K562 (cell line): ENCODE results near the gene CTSW. TPM values are rescaled to one million over a fixed set of nuclear protein-coding genes. Genes with fewer than 3 reads are reported as not detected.

ENCODE experiments used
- BCL6 ChIP-seq: fragments of 250-450 bp; sonication (Bioruptor Pico); IDR thresholded peaks from 2 replicates; pipeline ENCODE4 v1.4.0; 2020
- GATA2 ChIP-seq: sonication (generic); formaldehyde crosslinking; IDR thresholded peaks from 2 replicates; pipeline ENCODE4 v1.4.0; 2020; ENCODE audit warnings: mild to moderate bottlenecking, missing genetic modification reagents
- JUN ChIP-seq, 2 experiments: sonication (generic) in 1 of 2; formaldehyde crosslinking in 1 of 2; IDR thresholded peaks; 2 replicates each; pipeline versions ENCODE4 v1.6.1 to v1.8.0; 2012 to 2022; ENCODE audit warnings: borderline replicate concordance in 2 of 2, mild to moderate bottlenecking in 2 of 2, improper control_type of control experiment in 1 of 2, low read depth in 1 of 2, low read length in 1 of 2, missing genetic modification reagents in 1 of 2
- MCM5 ChIP-seq: fragments of 450-650 bp; IDR thresholded peaks from 2 replicates; pipeline ENCODE4 v1.6.1; 2016; ENCODE audit warnings: low read depth
- RCOR1 ChIP-seq, 2 experiments: IDR thresholded peaks; 2 replicates each; pipeline ENCODE4 v1.6.1; 2012; ENCODE audit warnings: low read depth in 2 of 2, low read length in 2 of 2, borderline replicate concordance in 1 of 2, improper control_type of control experiment in 1 of 2
- SPI1 ChIP-seq: IDR thresholded peaks from 2 replicates; pipeline ENCODE4 v1.6.1; 2011; ENCODE audit warnings: low read depth, low read length, control low read depth, borderline replicate concordance
- U2AF2 ChIP-seq: fragments of 200-400 bp; formaldehyde crosslinking; optimal IDR thresholded peaks from 2 replicates; pipeline ENCODE3; 2017; ENCODE audit warnings: low read depth, mild to moderate bottlenecking, low read length
- XRCC4 ChIP-seq: IDR thresholded peaks from one replicate; pipeline ENCODE4 v1.6.1; 2011; ENCODE audit not compliant: insufficient read depth, insufficient read length; ENCODE audit errors: extremely low read depth
- ZKSCAN3 ChIP-seq: fragments of 250-450 bp; sonication (Bioruptor Pico); IDR thresholded peaks from 2 replicates; pipeline ENCODE4 v1.4.0; 2020
- ZNF217 ChIP-seq: sonication (generic); formaldehyde crosslinking; IDR thresholded peaks from 2 replicates; pipeline ENCODE4 v1.8.0; 2022; ENCODE audit warnings: mild to moderate bottlenecking, missing genetic modification reagents
- ZNF431 ChIP-seq: sonication (generic); formaldehyde crosslinking; IDR thresholded peaks from 2 replicates; pipeline ENCODE4 v1.8.0; 2022; ENCODE audit warnings: mild to moderate bottlenecking, missing genetic modification reagents
- polyA plus RNA-seq, 8 experiments: library from polyadenylated mRNA; depleted of rRNA in 4 of 8; stranded (reverse) in 5 of 8; unstranded in 3 of 8; fragments of >200 nt; fragmentation: Nextera tagmentation in 2 of 8; fragmentation: Illumina TruSeq in 1 of 8; extraction: Ambion mirVana in 2 of 8; extraction: Trizol in 1 of 8; gene quantifications; 2 replicates each; pipeline versions ENCODE4 v1.2.1 to v1.2.3, GENCODE V29; 2011 to 2014; ENCODE audit warnings: inconsistent platforms in 1 of 8, missing spikeins in 1 of 8
- total RNA-seq, 7 experiments: library from RNA; depleted of rRNA in 6 of 7; stranded (reverse); fragments of >200 nt in 6 of 7; fragmentation: Illumina TruSeq in 2 of 7; extraction: Trizol in 2 of 7; gene quantifications; 2 replicates each; pipeline versions ENCODE4 v1.2.1 to v1.2.3, GENCODE V29; 2011 to 2021; ENCODE audit warnings: low replicate concordance in 1 of 7
- TF ChIP-seq, protein P1 (sequence below): fragments of 450-650 bp; IDR thresholded peaks from 2 replicates; pipeline ENCODE4 v1.6.1; 2016; ENCODE audit warnings: low read depth
- TF ChIP-seq, protein P2 (sequence below): fragments of 450-650 bp; IDR thresholded peaks from 2 replicates; pipeline ENCODE4 v1.6.1; 2016; ENCODE audit warnings: borderline replicate concordance
- TF ChIP-seq, protein P3 (sequence below): fragments of 250-450 bp; sonication (Bioruptor Pico); IDR thresholded peaks from 2 replicates; pipeline ENCODE4 v1.5.0; 2021; ENCODE audit warnings: mild to moderate bottlenecking, borderline replicate concordance

The CTSW gene
- total and polyA plus RNA-seq, 9 of the 15 experiments (the other 6 are each of a cell fraction or from before 2014, with no cell fraction given) = 0.04 TPM; not detected in 8

DNA sequence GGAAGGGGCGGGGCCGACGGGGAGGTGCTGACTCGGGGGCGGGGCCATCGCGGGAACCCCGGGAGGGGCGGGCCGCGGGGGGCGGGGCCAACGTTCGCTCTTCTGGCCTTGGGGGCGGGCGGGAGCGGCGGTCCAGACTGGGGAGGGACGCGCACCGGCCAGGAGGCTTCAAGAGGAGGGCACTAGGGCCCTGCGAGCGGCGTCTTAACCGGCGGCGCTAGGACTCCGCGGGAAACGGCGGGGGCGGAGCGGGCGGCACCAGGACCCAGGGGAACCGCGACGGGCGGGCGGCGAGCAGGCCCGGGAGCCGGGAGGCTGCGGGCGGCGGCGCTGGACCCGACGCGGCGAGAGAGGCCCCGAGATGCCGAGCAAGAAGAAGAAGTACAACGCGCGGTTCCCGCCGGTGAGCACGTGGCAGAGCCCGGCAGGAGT is 39.5 kb downstream of the CTSW start, which contains the start of gene DRAP1 (continued):
- TF ChIP-seq, protein P1, sequence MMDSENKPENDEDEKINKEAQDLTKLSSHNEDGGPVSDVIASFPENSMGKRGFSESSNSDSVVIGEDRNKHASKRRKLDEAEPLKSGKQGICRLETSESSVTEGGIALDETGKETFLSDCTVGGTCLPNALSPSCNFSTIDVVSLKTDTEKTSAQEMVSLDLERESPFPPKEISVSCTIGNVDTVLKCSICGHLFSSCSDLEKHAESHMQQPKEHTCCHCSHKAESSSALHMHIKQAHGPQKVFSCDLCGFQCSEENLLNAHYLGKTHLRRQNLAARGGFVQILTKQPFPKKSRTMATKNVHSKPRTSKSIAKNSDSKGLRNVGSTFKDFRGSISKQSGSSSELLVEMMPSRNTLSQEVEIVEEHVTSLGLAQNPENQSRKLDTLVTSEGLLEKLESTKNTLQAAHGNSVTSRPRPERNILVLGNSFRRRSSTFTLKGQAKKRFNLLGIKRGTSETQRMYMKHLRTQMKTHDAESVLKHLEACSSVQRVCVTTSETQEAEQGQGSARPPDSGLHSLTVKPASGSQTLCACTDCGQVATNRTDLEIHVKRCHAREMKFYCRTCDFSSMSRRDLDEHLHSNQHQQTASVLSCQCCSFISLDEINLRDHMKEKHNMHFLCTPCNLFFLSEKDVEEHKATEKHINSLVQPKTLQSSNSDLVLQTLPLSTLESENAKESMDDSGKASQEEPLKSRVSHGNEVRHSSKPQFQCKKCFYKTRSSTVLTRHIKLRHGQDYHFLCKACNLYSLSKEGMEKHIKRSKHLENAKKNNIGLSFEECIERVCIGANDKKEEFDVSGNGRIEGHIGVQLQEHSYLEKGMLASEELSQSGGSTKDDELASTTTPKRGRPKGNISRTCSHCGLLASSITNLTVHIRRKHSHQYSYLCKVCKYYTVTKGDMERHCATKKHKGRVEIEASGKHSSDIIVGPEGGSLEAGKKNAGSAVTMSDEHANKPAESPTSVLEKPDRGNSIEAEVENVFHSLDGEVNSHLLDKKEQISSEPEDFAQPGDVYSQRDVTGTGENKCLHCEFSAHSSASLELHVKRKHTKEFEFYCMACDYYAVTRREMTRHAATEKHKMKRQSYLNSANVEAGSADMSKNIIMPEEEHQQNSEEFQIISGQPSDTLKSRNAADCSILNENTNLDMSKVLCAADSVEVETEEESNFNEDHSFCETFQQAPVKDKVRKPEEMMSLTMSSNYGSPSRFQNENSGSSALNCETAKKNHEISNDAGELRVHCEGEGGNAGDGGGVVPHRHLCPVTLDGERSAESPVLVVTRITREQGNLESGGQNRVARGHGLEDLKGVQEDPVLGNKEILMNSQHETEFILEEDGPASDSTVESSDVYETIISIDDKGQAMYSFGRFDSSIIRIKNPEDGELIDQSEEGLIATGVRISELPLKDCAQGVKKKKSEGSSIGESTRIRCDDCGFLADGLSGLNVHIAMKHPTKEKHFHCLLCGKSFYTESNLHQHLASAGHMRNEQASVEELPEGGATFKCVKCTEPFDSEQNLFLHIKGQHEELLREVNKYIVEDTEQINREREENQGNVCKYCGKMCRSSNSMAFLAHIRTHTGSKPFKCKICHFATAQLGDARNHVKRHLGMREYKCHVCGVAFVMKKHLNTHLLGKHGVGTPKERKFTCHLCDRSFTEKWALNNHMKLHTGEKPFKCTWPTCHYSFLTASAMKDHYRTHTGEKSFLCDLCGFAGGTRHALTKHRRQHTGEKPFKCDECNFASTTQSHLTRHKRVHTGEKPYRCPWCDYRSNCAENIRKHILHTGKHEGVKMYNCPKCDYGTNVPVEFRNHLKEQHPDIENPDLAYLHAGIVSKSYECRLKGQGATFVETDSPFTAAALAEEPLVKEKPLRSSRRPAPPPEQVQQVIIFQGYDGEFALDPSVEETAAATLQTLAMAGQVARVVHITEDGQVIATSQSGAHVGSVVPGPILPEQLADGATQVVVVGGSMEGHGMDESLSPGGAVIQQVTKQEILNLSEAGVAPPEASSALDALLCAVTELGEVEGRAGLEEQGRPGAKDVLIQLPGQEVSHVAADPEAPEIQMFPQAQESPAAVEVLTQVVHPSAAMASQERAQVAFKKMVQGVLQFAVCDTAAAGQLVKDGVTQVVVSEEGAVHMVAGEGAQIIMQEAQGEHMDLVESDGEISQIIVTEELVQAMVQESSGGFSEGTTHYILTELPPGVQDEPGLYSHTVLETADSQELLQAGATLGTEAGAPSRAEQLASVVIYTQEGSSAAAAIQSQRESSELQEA = no peak
- no peak for TF ChIP-seq ZNF217 (CRISPR knock-in tag)
- peak in 1 of 2 experiments; percentile 67; a peak in 2 of 4 replicates for TF ChIP-seq RCOR1 (IDR thresholded peaks at IDR 0.05; ENCODE audit: borderline replicate concordance in 1 of 2, low read depth in 2 of 2, low read length in 2 of 2)
- no peak for TF ChIP-seq MCM5
- TF ChIP-seq SPI1 = no peak
- TF ChIP-seq, protein P2, sequence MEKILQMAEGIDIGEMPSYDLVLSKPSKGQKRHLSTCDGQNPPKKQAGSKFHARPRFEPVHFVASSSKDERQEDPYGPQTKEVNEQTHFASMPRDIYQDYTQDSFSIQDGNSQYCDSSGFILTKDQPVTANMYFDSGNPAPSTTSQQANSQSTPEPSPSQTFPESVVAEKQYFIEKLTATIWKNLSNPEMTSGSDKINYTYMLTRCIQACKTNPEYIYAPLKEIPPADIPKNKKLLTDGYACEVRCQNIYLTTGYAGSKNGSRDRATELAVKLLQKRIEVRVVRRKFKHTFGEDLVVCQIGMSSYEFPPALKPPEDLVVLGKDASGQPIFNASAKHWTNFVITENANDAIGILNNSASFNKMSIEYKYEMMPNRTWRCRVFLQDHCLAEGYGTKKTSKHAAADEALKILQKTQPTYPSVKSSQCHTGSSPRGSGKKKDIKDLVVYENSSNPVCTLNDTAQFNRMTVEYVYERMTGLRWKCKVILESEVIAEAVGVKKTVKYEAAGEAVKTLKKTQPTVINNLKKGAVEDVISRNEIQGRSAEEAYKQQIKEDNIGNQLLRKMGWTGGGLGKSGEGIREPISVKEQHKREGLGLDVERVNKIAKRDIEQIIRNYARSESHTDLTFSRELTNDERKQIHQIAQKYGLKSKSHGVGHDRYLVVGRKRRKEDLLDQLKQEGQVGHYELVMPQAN = no peak
- no peak for TF ChIP-seq ZKSCAN3
- TF ChIP-seq BCL6 (CRISPR knock-in tag) = no peak
- TF ChIP-seq ZNF431 (CRISPR knock-in tag) = peak; percentile 74
- TF ChIP-seq, protein P3, sequence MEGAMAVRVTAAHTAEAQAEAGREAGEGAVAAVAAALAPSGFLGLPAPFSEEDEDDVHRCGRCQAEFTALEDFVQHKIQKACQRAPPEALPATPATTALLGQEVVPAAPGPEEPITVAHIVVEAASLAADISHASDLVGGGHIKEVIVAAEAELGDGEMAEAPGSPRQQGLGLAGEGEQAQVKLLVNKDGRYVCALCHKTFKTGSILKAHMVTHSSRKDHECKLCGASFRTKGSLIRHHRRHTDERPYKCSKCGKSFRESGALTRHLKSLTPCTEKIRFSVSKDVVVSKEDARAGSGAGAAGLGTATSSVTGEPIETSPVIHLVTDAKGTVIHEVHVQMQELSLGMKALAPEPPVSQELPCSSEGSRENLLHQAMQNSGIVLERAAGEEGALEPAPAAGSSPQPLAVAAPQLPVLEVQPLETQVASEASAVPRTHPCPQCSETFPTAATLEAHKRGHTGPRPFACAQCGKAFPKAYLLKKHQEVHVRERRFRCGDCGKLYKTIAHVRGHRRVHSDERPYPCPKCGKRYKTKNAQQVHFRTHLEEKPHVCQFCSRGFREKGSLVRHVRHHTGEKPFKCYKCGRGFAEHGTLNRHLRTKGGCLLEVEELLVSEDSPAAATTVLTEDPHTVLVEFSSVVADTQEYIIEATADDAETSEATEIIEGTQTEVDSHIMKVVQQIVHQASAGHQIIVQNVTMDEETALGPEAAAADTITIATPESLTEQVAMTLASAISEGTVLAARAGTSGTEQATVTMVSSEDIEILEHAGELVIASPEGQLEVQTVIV = no peak
- TF ChIP-seq GATA2 (CRISPR knock-in tag) = no peak
- peak; percentile 70; the same call in 1 of the 2 replicates for TF ChIP-seq JUN (IDR thresholded peaks at IDR 0.05; ENCODE audit: borderline replicate concordance, low read depth, low read length)
- TF ChIP-seq JUN (CRISPR knock-in tag; IDR thresholded peaks at IDR 0.05; ENCODE audit: borderline replicate concordance) = 0 out of 2 replicates have a peak, but pooled peaks have one; percentile 7
- TF ChIP-seq XRCC4 = no peak
- no peak for TF ChIP-seq U2AF2
